ENCODE results near the gene ZNF513. TPM values are rescaled to one million over a fixed set of nuclear protein-coding genes. Genes with fewer than 3 reads are reported as not detected.
"Not testable (repeated sequence)": the region's sequence is repeated elsewhere in the genome, so short reads cannot be mapped to it uniquely, and the experiment has no call there.

The ZNF513 gene
- total and polyA plus RNA-seq, 2 donors from 2014 or later, result 18.8 to 23.6 TPM

- no peak for FAIRE-seq
- H3K27ac ChIP-seq (ENCODE audit: low read depth in 2 of 2, low read length in 2 of 2), result no peak overlapping the region
- no peak overlapping the region for H3K9ac ChIP-seq (ENCODE audit: low read length in 3 of 3)
- H3K9me3 ChIP-seq (ENCODE audit: control insufficient read depth in 2 of 3, insufficient read depth in 1 of 3, low read length in 3 of 3), result no peaks in the 10 kb centered on the region
- peaks cover 0 to 10% (median 8%) of the 10 kb centered on the region in 3 donors for H3K4me1 ChIP-seq (ENCODE audit: control insufficient read depth in 2 of 3, insufficient read depth in 2 of 3, low read depth in 1 of 3, low read length in 3 of 3)
- intact Hi-C loops (cut with DNase I), result no loop called here
- H3K4me3 ChIP-seq (ENCODE audit: low read length in 3 of 3), result no peak overlapping the region
- no peaks in the 10 kb centered on the region for H3K36me3 ChIP-seq (ENCODE audit: control insufficient read depth in 2 of 3, insufficient read depth in 3 of 3, low read length in 3 of 3)
- peak in 2 of 5 donors; percentile 29 to 49 for DNase-seq
- no peaks in the 10 kb centered on the region for H3K27me3 ChIP-seq (ENCODE audit: control insufficient read depth, insufficient read depth, low read length)
- no peak for TF ChIP-seq CTCF (IDR thresholded peaks at IDR 0.05; ENCODE audit: borderline replicate concordance, extremely low read depth, insufficient read depth)
Observed at GRCh38 chr2:27353762-27354596, 26.6 kb downstream of the ZNF513 start.

GRCh38 chr2:27353386-27353761 lies 27.2 kb downstream of the ZNF513 start:
- FAIRE-seq; H3K9me3 ChIP-seq (ENCODE audit: control insufficient read depth in 2 of 3, insufficient read depth in 1 of 3, low read length in 3 of 3); H3K27ac ChIP-seq (ENCODE audit: low read depth in 2 of 2, low read length in 2 of 2); H3K9ac ChIP-seq (ENCODE audit: low read length in 3 of 3); DNase-seq; H3K36me3 ChIP-seq (ENCODE audit: control insufficient read depth in 2 of 3, insufficient read depth in 3 of 3, low read length in 3 of 3); H3K4me1 ChIP-seq (ENCODE audit: control insufficient read depth in 2 of 3, insufficient read depth in 2 of 3, low read depth in 1 of 3, low read length in 3 of 3); H3K27me3 ChIP-seq (ENCODE audit: control insufficient read depth, insufficient read depth, low read length); intact Hi-C loops (cut with DNase I); H3K4me3 ChIP-seq (ENCODE audit: low read length in 3 of 3): not testable (repeated sequence)

GRCh38 chr2:27351802-27352598 lies 28.5 kb downstream of the ZNF513 start:
- H3K4me3 ChIP-seq (ENCODE audit: low read length in 3 of 3), result no peak overlapping the region
- FAIRE-seq, result no peak
- no peak for TF ChIP-seq CTCF (IDR thresholded peaks at IDR 0.05; ENCODE audit: borderline replicate concordance, extremely low read depth, insufficient read depth)
- no peak overlapping the region for H3K9ac ChIP-seq (ENCODE audit: low read length in 3 of 3)
- intact Hi-C loops (cut with DNase I), result no loop called here
- no peak for DNase-seq
- H3K27me3 ChIP-seq (ENCODE audit: control insufficient read depth, insufficient read depth, low read length), result no peaks in the 10 kb centered on the region
- H3K36me3 ChIP-seq (ENCODE audit: control insufficient read depth in 2 of 3, insufficient read depth in 3 of 3, low read length in 3 of 3), result no peaks in the 10 kb centered on the region
- H3K27ac ChIP-seq (ENCODE audit: low read depth in 2 of 2, low read length in 2 of 2), result no peak overlapping the region
- H3K9me3 ChIP-seq (ENCODE audit: control insufficient read depth in 2 of 3, insufficient read depth in 1 of 3, low read length in 3 of 3), result no peaks in the 10 kb centered on the region
- H3K4me1 ChIP-seq (ENCODE audit: control insufficient read depth in 2 of 3, insufficient read depth in 2 of 3, low read depth in 1 of 3, low read length in 3 of 3), result peaks cover 0 to 3% (median 0%) of the 10 kb centered on the region in 3 donors

GRCh38 chr2:27350106-27350693 lies 30.3 kb downstream of the ZNF513 start:
- Histone ChIP-seq H3K36me3 (ENCODE audit: control insufficient read depth in 2 of 3, insufficient read depth in 3 of 3, low read length in 3 of 3) (no peaks in the 10 kb centered on the region), H3K4me3 (ENCODE audit: low read length in 3 of 3) (no peak overlapping the region), H3K4me1 (ENCODE audit: control insufficient read depth in 2 of 3, insufficient read depth in 2 of 3, low read depth in 1 of 3, low read length in 3 of 3) (no peaks in the 10 kb centered on the region), H3K27me3 (ENCODE audit: control insufficient read depth, insufficient read depth, low read length) (no peaks in the 10 kb centered on the region), H3K27ac (ENCODE audit: low read depth in 2 of 2, low read length in 2 of 2) (no peak overlapping the region), H3K9me3 (ENCODE audit: control insufficient read depth in 2 of 3, insufficient read depth in 1 of 3, low read length in 3 of 3) (no peaks in the 10 kb centered on the region), H3K9ac (ENCODE audit: low read length in 3 of 3) (no peak overlapping the region)
- DNase-seq (no peak), FAIRE-seq (no peak)
- intact Hi-C loops (cut with DNase I), result no loop called here
- TF ChIP-seq CTCF (IDR thresholded peaks at IDR 0.05; ENCODE audit: borderline replicate concordance, extremely low read depth, insufficient read depth), result no peak

All from kidney (tissue), 14 donors.